HG02798 (cell line): ENCODE data around the gene HLA-DPB1.
"Not testable (repeated sequence)": the region's sequence is repeated elsewhere in the genome, so short reads cannot be mapped to it uniquely, and the experiment has no call there.

Experiments
- ATAC-seq: cut with Tn5 transposase; IDR thresholded peaks from one replicate; pipeline ENCODE4 v1.9.1; 2021; ENCODE audit warnings: mild to moderate bottlenecking; ENCODE audit not compliant: unreplicated experiment, poor library complexity

HLA-DPB1 gene

DNA sequence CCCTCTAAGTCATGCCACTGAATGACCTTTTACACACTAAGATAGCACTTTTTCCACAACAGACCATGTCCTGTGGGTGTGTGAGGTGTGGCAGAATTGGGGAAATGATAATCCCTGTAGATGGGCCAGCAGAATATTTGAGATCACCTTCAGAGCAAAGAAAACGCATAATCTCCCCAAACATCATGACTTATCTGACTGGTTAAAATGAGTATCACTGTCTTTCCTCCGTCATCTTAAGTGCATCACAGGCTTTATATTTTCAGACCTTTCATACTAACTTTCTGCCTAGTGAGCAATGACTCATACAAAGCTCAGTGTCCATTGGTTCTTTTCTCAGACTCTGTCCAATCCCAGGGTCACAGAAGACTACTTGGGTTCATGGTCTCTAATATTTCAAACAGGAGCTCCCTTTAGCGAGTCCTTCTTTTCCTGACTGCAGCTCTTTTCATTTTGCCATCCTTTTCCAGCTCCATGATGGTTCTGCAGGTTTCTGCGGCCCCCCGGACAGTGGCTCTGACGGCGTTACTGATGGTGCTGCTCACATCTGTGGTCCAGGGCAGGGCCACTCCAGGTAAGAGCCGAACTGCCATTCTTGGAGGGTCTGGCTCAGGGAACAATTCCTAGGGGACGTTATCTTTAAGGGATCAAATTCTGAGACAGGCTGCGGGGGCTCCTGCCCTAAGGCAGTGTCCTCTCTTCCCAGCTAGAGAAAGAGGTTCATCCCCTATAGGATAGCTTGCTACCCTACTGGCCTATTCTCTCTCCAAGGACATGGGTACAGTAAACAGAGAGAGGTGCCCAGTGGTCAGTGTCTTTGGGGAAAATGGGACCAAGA lies at the start of gene HLA-DPB1:
HLA-DPB1 (plus strand) TSS at position 423 of the 838 bp plus-strand sequence; CDS start at position 475, 52 bp downstream.
- ATAC-seq, result peak; percentile 70

DNA sequence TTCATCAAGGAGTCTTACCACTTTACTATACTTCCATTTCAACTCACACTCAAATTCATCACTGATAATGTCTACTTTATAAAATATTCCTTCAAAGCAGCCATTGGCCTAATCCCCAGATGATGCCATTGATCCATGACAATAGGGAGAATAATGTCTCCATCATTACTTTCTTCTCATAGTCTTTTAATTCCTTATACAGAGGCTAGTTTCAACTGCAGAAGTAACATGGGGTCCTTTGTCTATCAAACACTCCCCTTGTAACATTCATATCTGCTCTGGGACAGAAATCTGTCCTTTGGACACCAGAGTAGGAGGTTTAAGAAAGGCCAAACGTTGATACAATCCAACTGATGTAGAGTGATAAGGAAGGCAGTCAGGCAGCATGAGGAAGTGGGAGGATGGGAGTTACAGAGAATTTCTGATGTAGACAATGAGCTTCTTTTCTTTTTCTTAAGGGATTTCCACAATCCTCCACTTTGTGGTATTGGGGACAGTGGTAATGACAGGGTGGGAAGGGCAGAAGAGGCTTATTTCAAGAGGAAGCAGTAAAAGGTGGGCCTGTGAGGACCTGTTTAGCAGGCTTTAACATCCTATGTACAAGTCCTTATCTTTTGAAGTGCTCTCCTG lies 47.5 kb upstream of the HLA-DPB1 start:
- ATAC-seq, result peak; percentile 6

- ATAC-seq, result peak; percentile 79
Measured at GRCh38 chr6:33029328-33030184, 46.2 kb upstream of the HLA-DPB1 start.

GRCh38 chr6:33030245-33030644 lies 45.5 kb upstream of the HLA-DPB1 start:
- ATAC-seq, result no peak

DNA sequence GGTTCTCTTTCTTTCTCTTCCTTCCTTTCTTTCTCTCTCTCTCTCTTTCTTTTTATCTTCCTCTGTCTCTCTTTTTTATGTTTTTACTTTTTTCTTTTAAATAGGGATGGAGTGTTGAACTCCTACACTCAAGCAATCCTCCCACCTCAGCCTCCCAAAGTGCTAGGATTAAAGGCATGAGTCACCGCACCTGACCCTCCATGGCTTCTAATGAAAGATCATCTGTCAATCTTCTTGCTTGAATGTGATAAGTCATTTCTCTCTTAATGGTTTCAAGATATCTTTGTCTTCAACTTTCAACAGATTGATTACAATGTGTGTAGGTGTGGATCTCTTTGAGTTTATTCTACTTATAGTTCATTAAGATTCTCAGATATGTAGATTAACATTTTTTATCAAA lies 41.2 kb upstream of the HLA-DPB1 start:
- ATAC-seq, result no peak

DNA sequence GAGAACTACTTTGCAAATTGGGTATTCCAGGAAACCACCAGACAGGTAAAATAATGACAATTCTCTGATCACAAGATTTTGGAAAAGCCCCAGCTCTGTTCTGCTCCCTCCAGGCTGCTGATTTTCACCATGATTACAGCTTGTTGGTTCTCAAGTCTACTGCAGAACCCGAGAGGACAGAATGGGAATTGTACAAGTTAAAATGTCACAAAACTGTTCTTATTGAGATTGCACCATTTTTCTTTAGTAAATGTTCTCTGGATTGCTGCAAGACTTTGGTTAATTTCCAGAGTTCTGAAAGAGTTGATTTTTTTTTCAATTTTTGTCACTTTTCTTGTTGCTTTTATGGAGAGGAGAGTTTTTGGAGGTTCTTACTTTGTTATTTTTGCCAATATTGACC lies 39.3 kb upstream of the HLA-DPB1 start:
- ATAC-seq, result no peak

- no peak for ATAC-seq
Measured at GRCh38 chr6:33040157-33040556, 35.6 kb upstream of the HLA-DPB1 start.

DNA sequence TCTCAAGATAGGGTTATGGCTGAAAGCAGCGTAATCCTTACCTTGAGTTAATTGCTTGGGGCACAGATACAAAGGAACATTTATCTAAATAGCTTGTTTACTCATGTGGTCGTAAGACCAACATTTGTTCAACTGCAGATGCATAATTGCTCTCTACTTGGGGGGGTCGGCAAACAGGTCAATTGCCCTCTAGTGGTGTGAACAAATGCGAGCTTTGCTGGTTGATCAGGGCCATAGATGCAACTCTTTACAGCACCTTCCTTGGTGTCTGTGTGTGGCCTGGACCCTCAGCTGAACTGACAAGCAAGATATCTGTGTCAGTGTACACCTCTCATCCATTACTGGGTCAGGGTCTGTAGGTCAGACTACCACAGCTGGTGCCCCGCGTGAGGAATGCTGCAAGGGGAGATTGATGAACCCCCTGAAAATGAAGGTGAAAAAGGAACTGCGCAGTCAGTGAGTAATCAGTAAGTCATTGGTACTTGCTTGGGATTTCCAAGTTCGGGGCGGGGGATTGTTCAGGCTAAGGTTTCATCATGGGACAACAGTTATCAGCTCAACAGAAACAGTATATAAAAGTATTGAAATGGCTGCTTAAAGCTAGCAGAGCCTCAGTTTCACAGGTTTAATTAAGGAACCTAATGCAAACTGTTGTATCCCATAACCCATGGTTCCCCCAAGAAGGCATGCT lies 26.3 kb upstream of the HLA-DPB1 start:
- no peak for ATAC-seq

GRCh38 chr6:33050014-33050810 lies 25.6 kb upstream of the HLA-DPB1 start:
- no peak for ATAC-seq

- ATAC-seq, result no peak
Measured at GRCh38 chr6:33052627-33053026, 23.2 kb upstream of the HLA-DPB1 start.

DNA sequence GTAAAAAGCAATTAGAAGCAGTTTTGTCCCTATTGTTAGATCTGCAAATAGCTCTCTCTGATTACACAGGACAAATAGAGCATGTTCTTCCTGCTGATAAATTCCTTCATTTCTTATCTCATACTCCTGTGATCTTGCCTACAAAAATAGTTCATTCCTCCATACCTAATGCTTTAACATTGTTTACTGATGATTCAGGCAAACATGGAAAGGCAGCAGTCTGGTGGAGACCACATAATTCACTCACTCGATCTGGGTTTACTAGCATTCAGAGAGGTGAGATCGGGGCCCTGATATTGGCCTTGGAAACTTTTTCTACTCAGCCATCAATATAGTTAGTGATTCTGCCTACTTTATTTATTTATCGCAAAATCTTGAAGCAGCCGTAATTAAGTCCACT lies 22.6 kb upstream of the HLA-DPB1 start:
- no peak for ATAC-seq

GRCh38 chr6:33057222-33058150 lies 18.3 kb upstream of the HLA-DPB1 start:
- no peak for ATAC-seq

GRCh38 chr6:33061987-33062386 lies 13.8 kb upstream of the HLA-DPB1 start:
- no peak for ATAC-seq

GRCh38 chr6:33063435-33063834 lies 12.4 kb upstream of the HLA-DPB1 start:
- ATAC-seq, result not testable (repeated sequence)

DNA sequence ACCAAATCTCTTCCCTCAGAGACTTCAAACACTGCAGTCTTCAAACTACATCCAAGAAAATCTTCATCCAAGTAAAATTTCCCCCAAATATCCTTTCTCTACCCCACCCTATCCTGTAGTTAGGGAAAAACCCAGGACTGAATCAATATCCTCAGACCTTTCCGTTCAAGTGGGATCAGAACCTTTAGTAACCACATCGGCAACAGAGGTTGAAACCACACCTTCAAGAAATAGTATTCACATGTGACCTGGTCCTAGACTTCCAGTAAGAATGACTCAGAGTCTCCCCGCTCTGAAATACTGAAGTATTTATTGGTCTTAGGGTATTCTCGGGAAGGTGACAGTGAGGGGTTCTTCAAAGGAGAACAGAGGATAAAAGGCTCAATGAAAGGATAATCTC lies 11.1 kb upstream of the HLA-DPB1 start:
- ATAC-seq, result no peak

DNA sequence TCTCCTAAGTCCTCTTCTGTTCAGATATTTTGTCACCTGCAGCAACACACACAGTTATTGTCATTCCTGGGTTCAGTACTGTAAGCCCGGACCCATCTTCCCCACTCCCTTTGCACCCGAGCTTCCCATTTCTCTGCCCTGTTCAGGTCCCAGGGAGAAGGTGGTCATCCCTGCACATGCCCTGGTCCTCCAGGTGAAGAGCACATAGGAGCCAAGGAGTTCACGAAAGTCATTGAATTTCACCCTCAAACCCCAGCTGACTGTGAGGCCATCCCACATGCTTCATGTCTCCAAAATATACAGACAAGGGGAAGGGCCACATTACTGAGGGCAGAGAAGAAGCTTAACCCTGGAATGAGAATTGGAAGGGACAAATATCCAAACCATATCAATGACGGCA lies 10.5 kb upstream of the HLA-DPB1 start:
- ATAC-seq, result no peak

DNA sequence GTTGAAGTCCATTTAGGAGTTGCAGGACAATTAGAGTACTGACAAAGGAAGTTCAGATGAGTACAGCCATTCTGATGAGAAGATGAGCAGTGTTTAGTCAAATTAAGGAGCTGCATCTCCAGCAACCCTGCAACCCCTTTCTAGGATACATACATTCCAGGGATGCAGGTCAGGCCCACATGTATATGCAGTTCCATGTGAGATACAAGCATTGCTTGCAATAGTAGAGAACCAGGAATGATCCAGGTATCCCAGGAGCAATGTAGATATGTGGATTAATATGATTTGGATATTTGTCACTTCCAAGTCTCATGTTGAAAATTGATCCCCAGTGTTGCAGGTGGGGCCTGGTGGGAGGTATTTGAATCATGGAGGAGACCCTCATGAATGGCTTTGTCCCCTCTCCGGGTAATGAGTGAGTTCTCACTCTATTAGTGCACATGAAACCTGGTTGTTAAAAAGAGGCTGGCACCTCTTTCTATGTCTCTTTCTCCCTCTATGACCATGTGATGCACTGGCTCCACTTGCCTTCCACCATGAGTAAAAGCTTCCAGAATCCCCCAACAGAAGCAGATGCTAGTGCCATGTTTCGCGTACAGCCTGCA lies 8.8 kb upstream of the HLA-DPB1 start:
- no peak for ATAC-seq
